Hepatocyte (in vitro differentiated cells): ENCODE data around the gene PARD3B.

ENCODE experiments used
- CTCF ChIP-seq: fragments of 200-600 bp; sonication (generic); IDR thresholded peaks from 2 replicates; pipeline ENCODE4 v1.5.1; 2016; ENCODE audit warnings: antibody characterized with exemption, mild to moderate bottlenecking; ENCODE audit not compliant: poor library complexity
- EZH2 ChIP-seq: fragments of 200-600 bp; sonication (generic); IDR thresholded peaks from 2 replicates; pipeline ENCODE4 v1.6.1; 2016; ENCODE audit warnings: antibody characterized with exemption, mild to moderate bottlenecking, borderline replicate concordance

GRCh38 chr2:204795156-204795555 is 249.9 kb downstream of the PARD3B start:
- TF ChIP-seq CTCF: no peak
- no peak for TF ChIP-seq EZH2
